Spleen (tissue), 7 donors: ENCODE measurements around the gene C11orf71.

ENCODE experiments used
- CTCF ChIP-seq, 11 experiments: fragments of 200-600 bp in 7 of 11; fragments of 450-650 bp in 4 of 11; sonication (generic) in 4 of 11; IDR thresholded peaks in 8 of 11; conservative IDR thresholded peaks in 3 of 11; 1 replicate in 7 of 11; 2 replicates in 4 of 11; pipeline versions ENCODE4 v1.4.0 to v1.8.0; 2016 to 2021; ENCODE audit warnings: antibody characterized with exemption in 11 of 11, inconsistent platforms in 4 of 11, mild to moderate bottlenecking in 1 of 11
- POLR2AphosphoS5 ChIP-seq, 3 donors: sonication (generic); formaldehyde crosslinking; IDR thresholded peaks; one replicate each; pipeline ENCODE4 v1.5.1; 2017; ENCODE audit warnings: antibody characterized with exemption in 3 of 3
- donor health status: DM: no; HTN: no; CAD: no; lungs with moderate emphysema.
- donor health status: DM: no; HTN: no; CAD: no.
- donor health status: DM: no; HTN: no; CAD: no.

DNA sequence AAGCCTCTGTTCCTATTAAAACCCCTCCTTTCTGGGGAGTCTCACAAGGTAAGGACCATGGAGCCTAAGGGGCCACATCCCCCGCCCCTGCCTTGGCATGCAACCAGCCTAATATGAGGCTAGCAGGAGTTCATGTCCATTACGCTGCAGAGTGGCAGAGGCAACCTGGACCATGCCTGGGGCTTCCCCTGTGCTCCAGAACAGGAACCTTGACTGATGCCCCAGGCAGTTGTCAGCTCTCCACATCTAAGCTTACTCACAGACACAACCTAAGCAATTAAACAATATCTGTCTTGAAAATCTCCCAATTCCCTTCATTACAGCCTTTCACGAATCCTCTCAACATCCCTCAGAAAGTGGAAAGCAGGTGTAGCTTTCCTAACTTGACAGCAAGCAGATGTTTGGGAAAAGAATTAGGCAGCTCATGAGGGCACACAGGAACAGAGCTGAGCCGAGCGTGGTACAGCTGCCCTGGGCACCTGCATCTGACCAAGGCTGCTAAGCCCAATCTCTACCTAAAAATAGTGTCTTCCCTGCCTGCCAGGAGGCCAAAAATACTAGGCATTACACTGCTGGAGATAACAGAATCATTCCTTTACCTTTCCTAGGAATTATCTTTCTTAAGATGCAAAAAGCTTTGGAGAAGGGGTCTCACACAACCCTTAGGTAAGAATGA is 20.8 kb downstream of the C11orf71 start:
- TF ChIP-seq CTCF (IDR thresholded peaks at IDR 0.05 in 8 of 11, conservative IDR thresholded peaks at IDR 0.05 in 3 of 11): no peak
- no peak for TF ChIP-seq POLR2AphosphoS5 (IDR thresholded peaks at IDR 0.05)
